ENCODE results near the gene NPIPA1.
A peak's percentile ranks its signal among the peaks of the same experiment; 100 is the strongest.
"Not testable (repeated sequence)": the region's sequence is repeated elsewhere in the genome, so short reads cannot be mapped to it uniquely, and the experiment has no call there.

The NPIPA1 gene

GRCh38 chr16:14930971-14931370 lies 6.3 kb upstream of the NPIPA1 start:
- not testable (repeated sequence) for DNase-seq

GRCh38 chr16:14932581-14933375 lies 4.5 kb upstream of the NPIPA1 start:
- not testable (repeated sequence) for DNase-seq

GRCh38 chr16:14937994-14938393 lies 751 bp downstream of the NPIPA1 start:
- DNase-seq = not testable (repeated sequence)

GRCh38 chr16:14942686-14943085 lies 5.4 kb downstream of the NPIPA1 start:
- DNase-seq = not testable (repeated sequence)

- no peak for DNase-seq
Observed at GRCh38 chr16:14955546-14956231, 18.4 kb downstream of the NPIPA1 start.

GRCh38 chr16:14957576-14958322 lies 20.5 kb downstream of the NPIPA1 start:
- no peak for DNase-seq

GRCh38 chr16:14958323-14958600 lies 21.0 kb downstream of the NPIPA1 start:
- DNase-seq = no peak

- no peak for DNase-seq
Observed at GRCh38 chr16:14958970-14959369, 21.7 kb downstream of the NPIPA1 start.

GRCh38 chr16:14961405-14962186 lies 24.4 kb downstream of the NPIPA1 start:
- DNase-seq = no peak

- DNase-seq = no peak
Observed at GRCh38 chr16:14963281-14964173, 26.3 kb downstream of the NPIPA1 start.

GRCh38 chr16:14965328-14965727 lies 28.1 kb downstream of the NPIPA1 start:
- no peak for DNase-seq

GRCh38 chr16:14969795-14970194 lies 32.6 kb downstream of the NPIPA1 start:
- DNase-seq = not testable (repeated sequence)

GRCh38 chr16:14971621-14972228 lies 34.5 kb downstream of the NPIPA1 start:
- not testable (repeated sequence) for DNase-seq

GRCh38 chr16:14973785-14974322 lies 36.6 kb downstream of the NPIPA1 start:
- DNase-seq = not testable (repeated sequence)

GRCh38 chr16:14974331-14974655 lies 37.0 kb downstream of the NPIPA1 start:
- not testable (repeated sequence) for DNase-seq

GRCh38 chr16:14974656-14975417 lies 37.6 kb downstream of the NPIPA1 start, which contains the start of gene PDXDC1:
Gene PDXDC1 (plus strand): TSS chr16:14975026. CDS start chr16:14975200, 174 bp downstream.
- DNase-seq = peak; percentile 97

- DNase-seq = peak; percentile 31
Observed at GRCh38 chr16:14975418-14976194, 38.4 kb downstream of the NPIPA1 start.

GRCh38 chr16:14976971-14977736 lies 39.9 kb downstream of the NPIPA1 start:
- not testable (repeated sequence) for DNase-seq

GRCh38 chr16:14978281-14978680 lies 41.0 kb downstream of the NPIPA1 start:
- not testable (repeated sequence) for DNase-seq

All from activated CD4-positive, alpha-beta T cell treated with anti-CD3 and anti-CD28 coated beads, Interleukin-2, amount 50 U/mL, for 16 hours (primary cell).